Fibroblast of lung (primary cell): ENCODE measurements around the gene SLC22A5. TPM values are rescaled to one million over a fixed set of nuclear protein-coding genes. Genes with fewer than 3 reads are reported as not detected.

Experiments used
- DNase-seq, 2 donors: peaks; one replicate each; pipeline versions ENCODE4 v3.0.0 to v3.0.0-alpha.2; 2010; ENCODE audit warnings: low read depth in 2 of 2
- H2AFZ ChIP-seq: 2 replicates; pipeline ENCODE4 v1.5.1; 2012; ENCODE audit warnings: low read length, control low read depth, inconsistent platforms
- H3K27ac ChIP-seq: 2 replicates; pipeline ENCODE4 v1.5.1; 2011; ENCODE audit warnings: low read length, control low read depth; ENCODE audit not compliant: insufficient read depth
- H3K27me3 ChIP-seq: 2 replicates; pipeline ENCODE4 v1.5.1; 2011; ENCODE audit warnings: mild to moderate bottlenecking, low read length; ENCODE audit not compliant: control insufficient read depth, insufficient read depth
- H3K36me3 ChIP-seq: 2 replicates; pipeline ENCODE4 v1.5.1; 2011; ENCODE audit warnings: low read length; ENCODE audit not compliant: control insufficient read depth, insufficient read depth
- H3K4me1 ChIP-seq: 2 replicates; pipeline ENCODE4 v1.5.1; 2011; ENCODE audit warnings: low read length; ENCODE audit not compliant: control insufficient read depth, insufficient read depth; ENCODE audit errors: extremely low read depth
- H3K4me2 ChIP-seq: 2 replicates; pipeline ENCODE4 v1.5.1; 2011; ENCODE audit warnings: low read length, control low read depth; ENCODE audit not compliant: insufficient read depth; ENCODE audit errors: extremely low read depth
- H3K4me3 ChIP-seq, 4 experiments: fragments of 200-600 bp in 1 of 4; sonication (generic) in 1 of 4; replicated peaks in 1 of 4; 2 replicates each; pipeline ENCODE4 v1.5.1; 2011 to 2016; ENCODE audit warnings: low read length in 4 of 4, low read depth in 3 of 4, mild to moderate bottlenecking in 3 of 4, control low read depth in 2 of 4, inconsistent platforms in 1 of 4, mixed read lengths in 1 of 4; ENCODE audit not compliant: insufficient read depth in 1 of 4; ENCODE audit errors: control extremely low read depth in 1 of 4
- H3K79me2 ChIP-seq: 2 replicates; pipeline ENCODE4 v1.5.1; 2012; ENCODE audit warnings: mild to moderate bottlenecking, low read length, inconsistent platforms; ENCODE audit not compliant: control insufficient read depth, insufficient read depth
- H3K9ac ChIP-seq: 2 replicates; pipeline ENCODE4 v1.5.1; 2011; ENCODE audit warnings: mild to moderate bottlenecking, low read length, control low read depth; ENCODE audit not compliant: insufficient read depth
- H3K9me3 ChIP-seq: 2 replicates; pipeline ENCODE4 v1.5.1; 2012; ENCODE audit warnings: low read depth, low read length; ENCODE audit not compliant: control insufficient read depth, insufficient read depth
- H4K20me1 ChIP-seq: 2 replicates; pipeline ENCODE4 v1.5.1; 2011; ENCODE audit warnings: low read length; ENCODE audit not compliant: control insufficient read depth, insufficient read depth; ENCODE audit errors: extremely low read depth
- EZH2 ChIP-seq: IDR thresholded peaks from 2 replicates; pipeline ENCODE4 v1.5.1; 2012; ENCODE audit warnings: low read length, control low read depth, mild to moderate bottlenecking; ENCODE audit errors: missing control alignments
- polyA plus RNA-seq, 2 donors: library from polyadenylated mRNA; depleted of rRNA in 1 of 2; stranded (reverse) in 1 of 2; unstranded in 1 of 2; fragments of >200 nt; gene quantifications; 2 replicates each; pipeline ENCODE4 v1.2.1, GENCODE V29; 2011 to 2012; ENCODE audit warnings: missing spikeins in 1 of 2
- total RNA-seq: library from RNA; depleted of rRNA; stranded (reverse); fragments of >200 nt; gene quantifications from 2 replicates; pipeline ENCODE4 v1.2.1, GENCODE V29; 2014
- TF ChIP-seq, protein P1 (sequence below), 2 donors: IDR thresholded peaks in 1 of 2; conservative IDR thresholded peaks in 1 of 2; 1 replicate in 1 of 2; 2 replicates in 1 of 2; pipeline ENCODE4 v1.5.1; 2011 to 2012; ENCODE audit warnings: low read length in 2 of 2, control low read depth in 1 of 2, inconsistent platforms in 1 of 2, low read depth in 1 of 2, mild to moderate bottlenecking in 1 of 2

The SLC22A5 gene
- total and polyA plus RNA-seq, 2 donors (not counting 1 experiment from before 2014, with no cell fraction given), result 3.4 to 8.8 TPM

DNA sequence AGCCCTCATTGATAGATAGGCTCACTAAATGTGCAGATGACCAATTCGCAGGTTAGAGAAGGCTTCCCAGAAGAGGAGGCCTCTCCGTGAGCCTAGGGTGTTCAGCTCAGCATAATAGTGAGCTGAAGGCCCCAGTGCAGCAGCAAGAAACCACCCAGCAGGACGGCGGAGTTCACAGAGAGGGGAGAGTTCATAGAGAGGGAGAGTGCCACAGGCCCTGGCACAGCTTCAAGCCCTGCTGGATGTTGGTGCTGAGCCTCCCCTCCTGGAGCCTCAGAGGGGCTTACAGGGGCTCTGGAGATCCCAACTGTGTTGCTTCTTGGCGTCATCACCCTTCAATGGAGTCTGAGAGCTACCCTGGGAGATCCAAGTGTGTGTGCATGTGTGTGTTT is 2.1 kb downstream of the SLC22A5 start:
- Histone ChIP-seq H3K79me2 (no peaks in the 10 kb centered on the region), H3K36me3 (no peaks in the 10 kb centered on the region), H4K20me1 (no peaks in the 10 kb centered on the region), H3K9me3 (no peaks in the 10 kb centered on the region), H3K9ac (no peak overlapping the region), H3K27me3 (no peaks in the 10 kb centered on the region), H3K4me3 (no peak overlapping the region), H3K4me1 (no peaks in the 10 kb centered on the region), H3K4me2 (no peak overlapping the region), H2AFZ (no peak overlapping the region), H3K27ac (no peak overlapping the region)
- no peak for DNase-seq
- TF ChIP-seq, protein P1, sequence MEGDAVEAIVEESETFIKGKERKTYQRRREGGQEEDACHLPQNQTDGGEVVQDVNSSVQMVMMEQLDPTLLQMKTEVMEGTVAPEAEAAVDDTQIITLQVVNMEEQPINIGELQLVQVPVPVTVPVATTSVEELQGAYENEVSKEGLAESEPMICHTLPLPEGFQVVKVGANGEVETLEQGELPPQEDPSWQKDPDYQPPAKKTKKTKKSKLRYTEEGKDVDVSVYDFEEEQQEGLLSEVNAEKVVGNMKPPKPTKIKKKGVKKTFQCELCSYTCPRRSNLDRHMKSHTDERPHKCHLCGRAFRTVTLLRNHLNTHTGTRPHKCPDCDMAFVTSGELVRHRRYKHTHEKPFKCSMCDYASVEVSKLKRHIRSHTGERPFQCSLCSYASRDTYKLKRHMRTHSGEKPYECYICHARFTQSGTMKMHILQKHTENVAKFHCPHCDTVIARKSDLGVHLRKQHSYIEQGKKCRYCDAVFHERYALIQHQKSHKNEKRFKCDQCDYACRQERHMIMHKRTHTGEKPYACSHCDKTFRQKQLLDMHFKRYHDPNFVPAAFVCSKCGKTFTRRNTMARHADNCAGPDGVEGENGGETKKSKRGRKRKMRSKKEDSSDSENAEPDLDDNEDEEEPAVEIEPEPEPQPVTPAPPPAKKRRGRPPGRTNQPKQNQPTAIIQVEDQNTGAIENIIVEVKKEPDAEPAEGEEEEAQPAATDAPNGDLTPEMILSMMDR (conservative IDR thresholded peaks at IDR 0.05 in 1 of 2, IDR thresholded peaks at IDR 0.05 in 1 of 2; ENCODE audit: low read depth in 1 of 2, low read length in 2 of 2), result no peak
- no peak for TF ChIP-seq EZH2

DNA sequence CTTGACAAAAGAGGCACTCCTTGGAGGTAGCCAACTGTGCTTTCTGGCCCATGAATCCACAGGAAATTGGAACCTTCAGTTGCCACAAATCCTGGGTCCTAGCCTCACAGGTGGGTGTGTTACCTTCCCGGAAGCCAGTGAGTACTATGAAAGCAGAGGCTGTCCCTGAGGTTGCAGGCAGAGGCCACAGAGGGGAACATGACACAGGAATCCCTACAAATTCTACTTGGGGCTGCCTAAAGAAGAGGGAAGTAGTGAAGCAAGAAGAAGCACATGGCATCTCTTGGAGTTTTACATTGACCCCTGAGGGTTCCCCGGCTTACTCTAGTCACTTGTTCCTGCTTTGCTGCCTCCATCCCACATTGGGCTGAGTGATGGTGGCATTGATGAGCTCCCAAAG is 2.6 kb downstream of the SLC22A5 start:
- H3K4me3 ChIP-seq, result no peak overlapping the region
- no peaks in the 10 kb centered on the region for H4K20me1 ChIP-seq
- H3K9me3 ChIP-seq, result no peaks in the 10 kb centered on the region
- no peaks in the 10 kb centered on the region for H3K27me3 ChIP-seq
- H2AFZ ChIP-seq, result no peak overlapping the region
- no peaks in the 10 kb centered on the region for H3K79me2 ChIP-seq
- no peak overlapping the region for H3K4me2 ChIP-seq
- no peaks in the 10 kb centered on the region for H3K36me3 ChIP-seq
- TF ChIP-seq, protein P1 (conservative IDR thresholded peaks at IDR 0.05 in 1 of 2, IDR thresholded peaks at IDR 0.05 in 1 of 2; ENCODE audit: low read depth in 1 of 2, low read length in 2 of 2), result no peak
- no peak for TF ChIP-seq EZH2
- no peaks in the 10 kb centered on the region for H3K4me1 ChIP-seq
- no peak overlapping the region for H3K27ac ChIP-seq
- DNase-seq, result no peak
- no peak overlapping the region for H3K9ac ChIP-seq

DNA sequence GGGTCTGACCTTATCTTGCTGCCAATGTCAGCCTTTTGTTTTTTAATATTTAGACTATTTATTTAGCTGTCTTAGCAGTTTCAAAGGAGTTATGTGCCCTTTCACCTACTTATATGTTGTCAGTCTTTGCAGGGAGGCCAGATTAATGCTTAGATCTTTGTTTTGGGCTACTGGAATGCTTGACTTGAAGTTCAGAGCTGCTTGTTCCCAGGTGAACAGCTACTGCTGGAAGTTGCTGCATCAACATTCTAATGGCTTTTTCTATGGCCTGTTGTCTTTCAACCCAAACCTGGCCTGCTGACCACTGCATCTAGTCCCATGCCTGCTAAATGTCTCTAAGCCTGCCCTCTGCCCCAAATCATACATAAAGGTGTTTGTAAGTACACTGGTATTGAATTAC is 3.0 kb downstream of the SLC22A5 start:
- no peaks in the 10 kb centered on the region for H3K4me1 ChIP-seq
- H3K27me3 ChIP-seq, result no peaks in the 10 kb centered on the region
- H3K36me3 ChIP-seq, result no peaks in the 10 kb centered on the region
- no peaks in the 10 kb centered on the region for H3K9me3 ChIP-seq
- no peak overlapping the region for H2AFZ ChIP-seq
- no peak overlapping the region for H3K9ac ChIP-seq
- no peak for DNase-seq
- H3K79me2 ChIP-seq, result no peaks in the 10 kb centered on the region
- TF ChIP-seq, protein P1 (conservative IDR thresholded peaks at IDR 0.05 in 1 of 2, IDR thresholded peaks at IDR 0.05 in 1 of 2; ENCODE audit: low read depth in 1 of 2, low read length in 2 of 2), result no peak
- no peak for TF ChIP-seq EZH2
- H4K20me1 ChIP-seq, result no peaks in the 10 kb centered on the region
- H3K27ac ChIP-seq, result no peak overlapping the region
- H3K4me2 ChIP-seq, result no peak overlapping the region
- H3K4me3 ChIP-seq, result no peak overlapping the region
